Skeletal muscle satellite cell (primary cell): Measurements from ENCODE around the gene ADAP2. TPM values are rescaled to one million over a fixed set of nuclear protein-coding genes. Genes with fewer than 3 reads are reported as not detected.
A peak's percentile ranks its signal among the peaks of the same experiment; 100 is the strongest.
"Not testable (repeated sequence)": the region's sequence is repeated elsewhere in the genome, so short reads cannot be mapped to it uniquely, and the experiment has no call there.

ENCODE experiments used
- H3K27me3 ChIP-seq: 2 replicates; pipeline ENCODE4 v1.7.0; 2013; ENCODE audit warnings: low read length; ENCODE audit not compliant: control insufficient read depth, insufficient read depth
- H3K36me3 ChIP-seq: 2 replicates; pipeline ENCODE4 v1.7.0; 2013; ENCODE audit warnings: mild to moderate bottlenecking, control low read depth, low read length; ENCODE audit not compliant: insufficient read depth
- H3K4me1 ChIP-seq: 2 replicates; pipeline ENCODE4 v1.7.0; 2013; ENCODE audit warnings: low read length; ENCODE audit not compliant: control insufficient read depth, insufficient read depth
- H3K4me2 ChIP-seq: 2 replicates; pipeline ENCODE4 v1.7.0; 2013; ENCODE audit warnings: mild to moderate bottlenecking, low read length
- H3K4me3 ChIP-seq: 2 replicates; pipeline ENCODE4 v1.7.0; 2013; ENCODE audit warnings: low read length
- H3K9ac ChIP-seq: 2 replicates; pipeline ENCODE4 v1.7.0; 2013; ENCODE audit warnings: mild to moderate bottlenecking, low read depth, low read length, moderate library complexity
- H3K9me3 ChIP-seq: replicated peaks from 2 replicates; pipeline ENCODE4 v1.7.0; 2013; ENCODE audit warnings: mild to moderate bottlenecking, control low read depth, low read length
- total RNA-seq: library from RNA; depleted of rRNA; stranded (reverse); fragments of >200 nt; gene quantifications from 2 replicates; pipeline ENCODE4 v1.2.3, GENCODE V29; 2012; rRNA removed

The ADAP2 gene, protein sequence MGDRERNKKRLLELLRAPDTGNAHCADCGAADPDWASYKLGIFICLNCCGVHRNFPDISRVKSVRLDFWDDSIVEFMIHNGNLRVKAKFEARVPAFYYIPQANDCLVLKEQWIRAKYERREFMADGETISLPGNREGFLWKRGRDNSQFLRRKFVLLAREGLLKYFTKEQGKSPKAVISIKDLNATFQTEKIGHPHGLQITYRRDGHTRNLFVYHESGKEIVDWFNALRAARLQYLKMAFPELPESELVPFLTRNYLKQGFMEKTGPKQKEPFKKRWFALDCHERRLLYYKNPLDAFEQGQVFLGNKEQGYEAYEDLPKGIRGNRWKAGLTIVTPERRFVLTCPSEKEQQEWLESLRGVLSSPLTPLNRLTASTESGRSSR
- 0.76 TPM in 1 of 2 replicates, not detected in the other for total RNA-seq

- H3K9ac ChIP-seq, result no peak within 1 kb of the TSS
- H3K27me3 ChIP-seq, result peaks cover 65% of the 10 kb centered on the region
Measured at GRCh38 chr17:30921544-30922196, at the start of gene ADAP2. TSS of gene ADAP2 (plus strand) at chr17:30921945. CDS start at chr17:30922015, 70 bp downstream.

GRCh38 chr17:30886187-30886586 is 35.6 kb upstream of the ADAP2 start:
- peaks cover 6% of the 10 kb centered on the region for H3K36me3 ChIP-seq

More at GRCh38 chr17:30921544-30922196, at the start of gene ADAP2:
- no peaks in the 10 kb centered on the region for H3K9me3 ChIP-seq
- H3K4me1 ChIP-seq, result peaks cover 10% of the 10 kb centered on the region
- H3K4me2 ChIP-seq, result peak within 1 kb of the TSS; percentile 67
- H3K36me3 ChIP-seq, result no peaks in the 10 kb centered on the region
- H3K4me3 ChIP-seq, result peak within 1 kb of the TSS; percentile 12

DNA sequence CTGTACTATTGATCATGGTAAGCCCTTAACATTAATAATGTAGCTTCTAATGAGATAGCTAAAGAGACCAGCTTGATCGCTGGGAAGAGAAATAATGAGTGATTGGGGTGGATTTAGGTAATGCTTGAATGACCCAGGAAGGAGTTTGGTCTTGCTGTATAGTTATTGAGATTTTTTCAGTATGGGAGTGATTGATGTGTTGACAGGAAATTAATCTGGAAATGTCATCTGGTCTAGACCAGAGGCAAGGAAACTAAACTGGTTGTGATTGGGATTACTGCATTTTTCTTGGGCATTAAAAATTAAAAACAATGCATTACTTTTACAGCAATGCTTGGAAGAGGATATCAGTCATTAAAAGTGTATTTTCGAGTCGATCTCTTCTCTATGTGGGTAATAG is 27.5 kb upstream of the ADAP2 start:
- H3K4me1 ChIP-seq, result no peaks in the 10 kb centered on the region
- no peaks in the 10 kb centered on the region for H3K27me3 ChIP-seq
- H3K4me2 ChIP-seq, result no peak overlapping the region
- no peaks in the 10 kb centered on the region for H3K9me3 ChIP-seq
- no peak overlapping the region for H3K9ac ChIP-seq
- peaks cover 17% of the 10 kb centered on the region for H3K36me3 ChIP-seq
- H3K4me3 ChIP-seq, result no peak overlapping the region

More at GRCh38 chr17:30886187-30886586, 35.6 kb upstream of the ADAP2 start:
- Histone ChIP-seq H3K9me3 (no peaks in the 10 kb centered on the region), H3K27me3 (no peaks in the 10 kb centered on the region), H3K4me2 (no peak overlapping the region), H3K4me3 (no peak overlapping the region), H3K9ac (no peak overlapping the region), H3K4me1 (no peaks in the 10 kb centered on the region)

DNA sequence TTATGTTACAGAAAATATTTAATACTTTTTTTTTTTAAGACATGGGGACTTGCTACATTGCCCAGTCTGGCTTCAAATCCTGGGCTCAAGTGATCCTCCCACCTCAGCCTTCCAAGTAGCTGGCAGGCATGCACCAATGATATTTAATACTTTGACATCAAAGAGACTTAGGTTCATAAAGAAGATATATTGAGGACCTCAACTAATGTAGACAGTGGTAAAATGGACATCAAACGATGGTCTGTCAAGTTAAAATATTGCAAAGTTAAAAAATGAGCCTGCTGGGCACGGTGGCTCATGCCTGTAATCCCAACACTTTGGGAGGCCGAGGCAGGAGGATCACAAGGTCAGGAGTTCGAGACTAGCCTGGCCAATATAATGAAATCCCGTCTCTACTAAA is 24.4 kb upstream of the ADAP2 start:
- no peaks in the 10 kb centered on the region for H3K9me3 ChIP-seq
- no peak overlapping the region for H3K4me2 ChIP-seq
- peaks cover 24% of the 10 kb centered on the region for H3K36me3 ChIP-seq
- no peak overlapping the region for H3K4me3 ChIP-seq
- no peaks in the 10 kb centered on the region for H3K27me3 ChIP-seq
- no peak overlapping the region for H3K9ac ChIP-seq
- no peaks in the 10 kb centered on the region for H3K4me1 ChIP-seq

- H3K4me1 ChIP-seq, result peaks cover 6% of the 10 kb centered on the region
- no peaks in the 10 kb centered on the region for H3K9me3 ChIP-seq
- H3K4me3 ChIP-seq, result peak overlapping the region; percentile 89
- H3K36me3 ChIP-seq, result peaks cover 20% of the 10 kb centered on the region
- H3K9ac ChIP-seq, result peak overlapping the region; percentile 93
- H3K27me3 ChIP-seq, result no peaks in the 10 kb centered on the region
- H3K4me2 ChIP-seq, result peak overlapping the region; percentile 87
Measured at GRCh38 chr17:30905742-30906100, 16.0 kb upstream of the ADAP2 start.

- Histone ChIP-seq H3K27me3 (no peaks in the 10 kb centered on the region), H3K9me3 (no peaks in the 10 kb centered on the region), H3K4me2 (peak within 1 kb of the TSS; percentile 87), H3K4me3 (peak within 1 kb of the TSS; percentile 89), H3K36me3 (peaks cover 19% of the 10 kb centered on the region), H3K9ac (peak within 1 kb of the TSS; percentile 93), H3K4me1 (peaks cover 6% of the 10 kb centered on the region)
Measured at GRCh38 chr17:30906101-30906911, 15.4 kb upstream of the ADAP2 start, which contains the start of gene TEFM. TSS of gene TEFM (minus strand) at chr17:30906238. CDS start at chr17:30906198, 40 bp downstream.

DNA sequence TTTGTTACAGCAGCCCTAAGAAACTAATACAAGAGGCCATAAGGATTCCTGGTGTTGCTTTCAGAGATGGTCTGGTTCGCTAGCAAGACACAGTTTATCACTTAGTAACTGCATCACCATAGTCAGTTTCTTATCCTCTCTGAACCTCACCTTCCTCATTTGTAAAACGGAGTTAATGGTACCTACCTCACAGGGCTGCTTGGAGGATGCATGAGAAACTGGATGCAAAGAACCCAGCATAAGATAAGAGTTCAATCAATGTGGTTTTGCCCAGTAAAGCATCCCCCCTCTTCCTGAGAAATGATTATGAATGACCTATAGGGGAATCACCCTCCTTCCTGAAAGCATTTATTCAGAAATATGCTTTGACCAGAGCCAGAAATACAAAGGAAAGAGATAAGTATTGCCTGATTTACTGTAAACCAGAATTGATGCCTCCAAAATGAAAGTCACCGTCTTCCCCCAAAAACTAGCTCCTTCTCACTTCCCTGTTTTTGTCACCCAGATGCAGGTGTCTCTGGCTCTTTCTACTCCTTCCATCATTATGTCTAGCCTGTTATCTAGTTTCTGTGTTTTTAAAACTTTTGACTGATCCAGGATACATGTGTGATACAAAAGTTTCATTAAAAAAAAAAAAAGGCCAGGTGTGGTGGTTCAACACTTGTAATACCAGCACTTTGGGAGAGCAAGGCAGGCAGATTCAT is 12.9 kb upstream of the ADAP2 start:
- Histone ChIP-seq H3K4me2 (no peak overlapping the region), H3K36me3 (peaks cover 4% of the 10 kb centered on the region)

GRCh38 chr17:30910151-30910550 is 11.6 kb upstream of the ADAP2 start:
- H3K36me3 ChIP-seq, H3K4me2 ChIP-seq, H3K4me1 ChIP-seq, H3K4me3 ChIP-seq, H3K27me3 ChIP-seq, H3K9me3 ChIP-seq, H3K9ac ChIP-seq: not testable (repeated sequence)

More for the DNA sequence above, 12.9 kb upstream of the ADAP2 start:
- Histone ChIP-seq H3K27me3 (no peaks in the 10 kb centered on the region), H3K4me3 (no peak overlapping the region), H3K4me1 (peaks cover 6% of the 10 kb centered on the region), H3K9me3 (no peaks in the 10 kb centered on the region), H3K9ac (no peak overlapping the region)

GRCh38 chr17:30913955-30914354 is 7.8 kb upstream of the ADAP2 start:
- H3K36me3 ChIP-seq, result no peaks in the 10 kb centered on the region
- H3K9me3 ChIP-seq, result no peaks in the 10 kb centered on the region
- H3K4me3 ChIP-seq, result no peak overlapping the region
- peaks cover 18% of the 10 kb centered on the region for H3K27me3 ChIP-seq
- no peaks in the 10 kb centered on the region for H3K4me1 ChIP-seq
- no peak overlapping the region for H3K4me2 ChIP-seq
- H3K9ac ChIP-seq, result no peak overlapping the region

- no peak overlapping the region for H3K4me2 ChIP-seq
- H3K36me3 ChIP-seq, result no peaks in the 10 kb centered on the region
- H3K4me3 ChIP-seq, result no peak overlapping the region
- H3K9me3 ChIP-seq, result no peaks in the 10 kb centered on the region
- H3K9ac ChIP-seq, result no peak overlapping the region
- peaks cover 27% of the 10 kb centered on the region for H3K27me3 ChIP-seq
- no peaks in the 10 kb centered on the region for H3K4me1 ChIP-seq
Measured at GRCh38 chr17:30915833-30916611, 5.7 kb upstream of the ADAP2 start.
